OCI-LY7 (cell line): ENCODE results near the gene SKA1. TPM values are rescaled to one million over a fixed set of nuclear protein-coding genes. Genes with fewer than 3 reads are reported as not detected.

Source experiments
- Bru-seq: library from RNA; stranded (reverse); fragments of 400-500 nt; gene quantifications from one replicate; lab custom pipeline; 2021; lab: Mats Ljungman, UMichigan
- BruChase-seq, 2 experiments: library from RNA; stranded (reverse); fragments of 400-500 nt; gene quantifications; one replicate each; lab custom pipeline; 2021; lab: Mats Ljungman, UMichigan
- BruUV-seq: library from RNA; stranded (reverse); fragments of 400-500 nt; replicated peaks from 2 replicates; lab custom pipeline; 2021; lab: Mats Ljungman, UMichigan
- CTCF ChIA-PET: fragments of 300-600 bp; sonication (Branson Sonifier 250); formaldehyde crosslinking; loops from one replicate; lab custom pipeline; 2022; ENCODE audit warnings: antibody characterized with exemption; ENCODE audit not compliant: unreplicated experiment; lab: Charles Lee
- POLR2A ChIA-PET: fragments of 300-600 bp; sonication (Branson Sonifier 250); formaldehyde crosslinking; loops from one replicate; lab custom pipeline; 2022; ENCODE audit warnings: antibody characterized with exemption; lab: Charles Lee
- DNase-seq: peaks from one replicate; pipeline ENCODE4 v3.0.0-alpha.2; 2015; ENCODE audit warnings: low spot score
- H2AFZ ChIP-seq: fragments of 200-600 bp; sonication (generic), shearing (Covaris generic); 2 replicates; pipeline ENCODE4 v1.6.1; 2014; ENCODE audit warnings: mild to moderate bottlenecking, antibody characterized with exemption, low read length, moderate library complexity
- H3K27ac ChIP-seq: fragments of 200-600 bp; sonication (generic); 2 replicates; pipeline ENCODE4 v1.5.1; 2014; ENCODE audit warnings: mixed run types, low read depth, mild to moderate bottlenecking, moderate library complexity, low read length, inconsistent platforms; ENCODE audit not compliant: poor library complexity, severe bottlenecking
- H3K36me3 ChIP-seq: fragments of 200-600 bp; sonication (generic); 2 replicates; pipeline ENCODE4 v1.6.1; 2014; ENCODE audit warnings: mild to moderate bottlenecking, antibody characterized with exemption, low read length, moderate library complexity, mixed read lengths; ENCODE audit not compliant: insufficient read depth
- H3K4me1 ChIP-seq: fragments of 200-600 bp; sonication (generic); 2 replicates; pipeline ENCODE4 v1.5.1; 2014; ENCODE audit warnings: mild to moderate bottlenecking, low read length; ENCODE audit not compliant: insufficient read depth, poor library complexity, severe bottlenecking
- H3K4me2 ChIP-seq: fragments of 200-600 bp; sonication (generic); 2 replicates; pipeline ENCODE4 v1.6.1; 2014; ENCODE audit warnings: mild to moderate bottlenecking, low read length
- H3K4me3 ChIP-seq: fragments of 200-600 bp; sonication (generic); 2 replicates; pipeline ENCODE4 v1.5.1; 2014; ENCODE audit warnings: mild to moderate bottlenecking, low read depth, low read length; ENCODE audit not compliant: poor library complexity, severe bottlenecking
- H3K79me2 ChIP-seq: fragments of 200-600 bp; sonication (generic); 2 replicates; pipeline ENCODE4 v1.6.1; 2016; ENCODE audit warnings: low read depth, mild to moderate bottlenecking, low read length, moderate library complexity, mixed read lengths; ENCODE audit not compliant: insufficient read depth
- H3K9me2 ChIP-seq: fragments of 200-600 bp; sonication (generic); 2 replicates; pipeline ENCODE4 v1.6.1; 2016; ENCODE audit warnings: mild to moderate bottlenecking, low read length, mixed read lengths; ENCODE audit not compliant: insufficient read depth
- H3K9me3 ChIP-seq: fragments of 200-600 bp; sonication (generic); 2 replicates; pipeline ENCODE4 v1.6.1; 2014; ENCODE audit warnings: mild to moderate bottlenecking, mixed run types, low read length, mixed read lengths
- H4K20me1 ChIP-seq: fragments of 200-600 bp; sonication (generic); 2 replicates; pipeline ENCODE4 v1.6.1; 2014; ENCODE audit warnings: mild to moderate bottlenecking, antibody characterized with exemption, low read length, moderate library complexity, mixed read lengths; ENCODE audit not compliant: insufficient read depth
- EZH2phosphoT487 ChIP-seq: fragments of 200-600 bp; sonication (generic); IDR thresholded peaks from 2 replicates; pipeline ENCODE4 v1.6.1; 2018; ENCODE audit warnings: low read depth, borderline replicate concordance, mild to moderate bottlenecking, mixed run types, antibody characterized with exemption, low read length, moderate library complexity, mixed read lengths
- intact Hi-C: fragments of 100-400 bp; cut with micrococcal nuclease; formaldehyde crosslinking; loops from one replicate; pipeline ENCODE4 v1.10.0; 2022; ENCODE audit not compliant: unreplicated experiment
- long read RNA-seq: library from polyadenylated mRNA; stranded (forward); transcript quantifications from one replicate; pipeline ENCODE4 v2.0.0, GENCODE V29; 2022
- total RNA-seq, 2 experiments: library from RNA; depleted of rRNA in 1 of 2; stranded (reverse); fragments of >200 nt in 1 of 2; shearing (Covaris generic) in 1 of 2; gene quantifications; 2 replicates each; pipeline ENCODE4 v1.2.3, GENCODE V29; 2014 to 2022
- TF ChIP-seq, protein P1 (sequence below): fragments of 200-600 bp; sonication (generic); conservative IDR thresholded peaks from 2 replicates; pipeline ENCODE4 v1.5.1; 2014; ENCODE audit warnings: mild to moderate bottlenecking, antibody characterized with exemption, low read length, moderate library complexity, mixed read lengths

Gene SKA1, protein sequence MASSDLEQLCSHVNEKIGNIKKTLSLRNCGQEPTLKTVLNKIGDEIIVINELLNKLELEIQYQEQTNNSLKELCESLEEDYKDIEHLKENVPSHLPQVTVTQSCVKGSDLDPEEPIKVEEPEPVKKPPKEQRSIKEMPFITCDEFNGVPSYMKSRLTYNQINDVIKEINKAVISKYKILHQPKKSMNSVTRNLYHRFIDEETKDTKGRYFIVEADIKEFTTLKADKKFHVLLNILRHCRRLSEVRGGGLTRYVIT
- total RNA-seq (2014; rRNA removed; shearing (Covaris generic)), result 22.2 and 28.8 TPM in 2 replicates
- total RNA-seq (2022), result 29.2 and 31.1 TPM in 2 replicates
- percentile 79 among the genes with signal in this experiment for Bru-seq, nascent RNA
- BruChase-seq, experiment 1, labeled RNA remaining after a 6-hour chase, result percentile 81 among the genes with signal in this experiment
- BruChase-seq, experiment 2, labeled RNA remaining after a 2-hour chase, result percentile 85 among the genes with signal in this experiment
- long read RNA-seq, transcript SKA1-202 (7 exons, 979 nt), result minor isoform, 7 of 50 reads
- long read RNA-seq, transcript SKA1-201 (7 exons, 2,905 nt), result major isoform, 27 of 50 reads
- long read RNA-seq, partial matches to known transcripts, result 2 of 50 reads
- long read RNA-seq, other reads (novel, unspliced or antisense), result 13 of 50 reads

- H3K4me3 ChIP-seq, result peak within 1 kb of the TSS; percentile 87
These were observed at the start of gene SKA1 for GRCh38 chr18:50374753-50375391. Gene SKA1, plus strand, starts transcription at chr18:50375046. Its CDS starts 785 bp downstream, at chr18:50375831.

GRCh38 chr18:50327983-50328382, 46.9 kb upstream of the SKA1 start:
- CTCF ChIA-PET, result no interaction called here
- no peak overlapping the region for H2AFZ ChIP-seq
- intact Hi-C loops, result no loop called here
- TF ChIP-seq EZH2phosphoT487, result no peak
- TF ChIP-seq, protein P1, sequence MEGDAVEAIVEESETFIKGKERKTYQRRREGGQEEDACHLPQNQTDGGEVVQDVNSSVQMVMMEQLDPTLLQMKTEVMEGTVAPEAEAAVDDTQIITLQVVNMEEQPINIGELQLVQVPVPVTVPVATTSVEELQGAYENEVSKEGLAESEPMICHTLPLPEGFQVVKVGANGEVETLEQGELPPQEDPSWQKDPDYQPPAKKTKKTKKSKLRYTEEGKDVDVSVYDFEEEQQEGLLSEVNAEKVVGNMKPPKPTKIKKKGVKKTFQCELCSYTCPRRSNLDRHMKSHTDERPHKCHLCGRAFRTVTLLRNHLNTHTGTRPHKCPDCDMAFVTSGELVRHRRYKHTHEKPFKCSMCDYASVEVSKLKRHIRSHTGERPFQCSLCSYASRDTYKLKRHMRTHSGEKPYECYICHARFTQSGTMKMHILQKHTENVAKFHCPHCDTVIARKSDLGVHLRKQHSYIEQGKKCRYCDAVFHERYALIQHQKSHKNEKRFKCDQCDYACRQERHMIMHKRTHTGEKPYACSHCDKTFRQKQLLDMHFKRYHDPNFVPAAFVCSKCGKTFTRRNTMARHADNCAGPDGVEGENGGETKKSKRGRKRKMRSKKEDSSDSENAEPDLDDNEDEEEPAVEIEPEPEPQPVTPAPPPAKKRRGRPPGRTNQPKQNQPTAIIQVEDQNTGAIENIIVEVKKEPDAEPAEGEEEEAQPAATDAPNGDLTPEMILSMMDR, result no peak
- no peak for DNase-seq
- no peaks in the 10 kb centered on the region for H3K9me2 ChIP-seq
- POLR2A ChIA-PET, result interaction anchor here (0.7 kb wide), 1 partner anchor 11 kb away, joined by 4 read pairs; no protein-coding TSS in a partner anchor
- H3K4me1 ChIP-seq, result peaks cover 4% of the 10 kb centered on the region
- no peaks in the 10 kb centered on the region; the same call in 1 of the 2 replicates for H3K36me3 ChIP-seq
- H3K9me3 ChIP-seq, result no peaks in the 10 kb centered on the region
- H3K27ac ChIP-seq, result no peak overlapping the region
- no peaks in the 10 kb centered on the region for H4K20me1 ChIP-seq
- H3K4me2 ChIP-seq, result no peak overlapping the region
- no peak overlapping the region for H3K4me3 ChIP-seq
- BruUV-seq, result no TSS peak
- H3K79me2 ChIP-seq, result no peaks in the 10 kb centered on the region

More at GRCh38 chr18:50374753-50375391, at the start of gene SKA1:
- 0 out of 2 replicates have a peak, but pooled peaks cover 5% of the 10 kb centered on the region for H3K9me3 ChIP-seq
- peak within 1 kb of the TSS; percentile 93 for H3K4me2 ChIP-seq
- H3K9me2 ChIP-seq, result no peaks in the 10 kb centered on the region
- peak; percentile 89 for DNase-seq
- no peak for TF ChIP-seq EZH2phosphoT487
- TF ChIP-seq, protein P1, result no peak
- ChIA-PET POLR2A (interaction anchor here (0.6 to 0.7 kb wide), 2 partner anchors 263 to 915 kb away, joined by 3 read pairs; no protein-coding TSS in a partner anchor), CTCF (no interaction called here)
- H2AFZ ChIP-seq, result peak within 1 kb of the TSS; percentile 72; the same call in 1 of the 2 replicates
- intact Hi-C loops, result loop anchor here (5.0 to 10.0 kb wide), 2 partner anchors 108 to 560 kb away; partner anchors contain the start of genes ACAA2 and CFAP53
- H3K4me1 ChIP-seq, result peaks cover 17% of the 10 kb centered on the region
- peak within 1 kb of the TSS; percentile 43 for H3K27ac ChIP-seq
- BruUV-seq, result no TSS peak
- H3K79me2 ChIP-seq, result peaks cover 13% of the 10 kb centered on the region; the same call in 1 of the 2 replicates
- H3K36me3 ChIP-seq, result peaks cover 15% of the 10 kb centered on the region
- H4K20me1 ChIP-seq, result no peaks in the 10 kb centered on the region
